Duodenal mucosa (tissue), 2 donors: ENCODE results near the gene DDX1.
A peak's percentile ranks its signal among the peaks of the same experiment; 100 is the strongest.

Source experiments
- H3K27ac ChIP-seq: one replicate; pipeline ENCODE4 v1.7.0; 2013; ENCODE audit warnings: low read depth, low read length
- H3K27me3 ChIP-seq, 2 donors: one replicate each; pipeline ENCODE4 v1.7.0; 2013; ENCODE audit warnings: low read length in 2 of 2, control low read depth in 1 of 2; ENCODE audit not compliant: insufficient read depth in 2 of 2, control insufficient read depth in 1 of 2
- H3K36me3 ChIP-seq, 2 donors: one replicate each; pipeline ENCODE4 v1.7.0; 2013; ENCODE audit warnings: low read length in 2 of 2, control low read depth in 1 of 2; ENCODE audit not compliant: insufficient read depth in 2 of 2, control insufficient read depth in 1 of 2
- H3K4me1 ChIP-seq, 2 donors: one replicate each; pipeline ENCODE4 v1.7.0; 2013; ENCODE audit warnings: low read length in 2 of 2, control low read depth in 1 of 2; ENCODE audit not compliant: insufficient read depth in 2 of 2, control insufficient read depth in 1 of 2
- H3K4me3 ChIP-seq, 2 donors: one replicate each; pipeline ENCODE4 v1.7.0; 2013; ENCODE audit warnings: low read length in 2 of 2, low read depth in 1 of 2
- H3K9ac ChIP-seq, 2 donors: one replicate each; pipeline ENCODE4 v1.7.0; 2013; ENCODE audit warnings: low read length in 2 of 2, low read depth in 1 of 2
- H3K9me3 ChIP-seq, 2 donors: one replicate each; pipeline ENCODE4 v1.7.0; 2013; ENCODE audit warnings: low read length in 2 of 2, control low read depth in 1 of 2; ENCODE audit not compliant: control insufficient read depth in 1 of 2

Gene DDX1

GRCh38 chr2:15670469-15670868, 78.8 kb downstream of the DDX1 start:
- Histone ChIP-seq H3K4me1 (peaks cover 20 to 27% of the 10 kb centered on the region in 2 donors), H3K27ac (no peak overlapping the region), H3K9me3 (no peaks in the 10 kb centered on the region), H3K9ac (no peak overlapping the region), H3K36me3 (no peaks in the 10 kb centered on the region), H3K27me3 (no peaks in the 10 kb centered on the region), H3K4me3 (no peak overlapping the region)

GRCh38 chr2:15670981-15671380, 79.3 kb downstream of the DDX1 start:
- Histone ChIP-seq H3K4me1 (peaks cover 21 to 22% of the 10 kb centered on the region in 2 donors), H3K9ac (no peak overlapping the region), H3K9me3 (no peaks in the 10 kb centered on the region), H3K27ac (no peak overlapping the region), H3K36me3 (no peaks in the 10 kb centered on the region), H3K4me3 (no peak overlapping the region), H3K27me3 (no peaks in the 10 kb centered on the region)

GRCh38 chr2:15671409-15671808, 79.7 kb downstream of the DDX1 start:
- Histone ChIP-seq H3K9me3 (no peaks in the 10 kb centered on the region), H3K9ac (no peak overlapping the region), H3K4me3 (no peak overlapping the region), H3K36me3 (no peaks in the 10 kb centered on the region), H3K27me3 (no peaks in the 10 kb centered on the region), H3K27ac (no peak overlapping the region), H3K4me1 (peaks cover 19 to 20% of the 10 kb centered on the region in 2 donors)

- Histone ChIP-seq H3K27me3 (no peaks in the 10 kb centered on the region), H3K36me3 (no peaks in the 10 kb centered on the region), H3K9me3 (no peaks in the 10 kb centered on the region), H3K27ac (no peak overlapping the region), H3K4me3 (no peak overlapping the region), H3K9ac (no peak overlapping the region), H3K4me1 (peaks cover 19 to 20% of the 10 kb centered on the region in 2 donors)
Observed at GRCh38 chr2:15671842-15672815, 80.5 kb downstream of the DDX1 start.

- Histone ChIP-seq H3K9me3 (no peaks in the 10 kb centered on the region), H3K27ac (no peak overlapping the region), H3K36me3 (no peaks in the 10 kb centered on the region), H3K9ac (no peak overlapping the region), H3K27me3 (no peaks in the 10 kb centered on the region), H3K4me1 (peaks cover 19 to 20% of the 10 kb centered on the region in 2 donors), H3K4me3 (no peak overlapping the region)
Observed at GRCh38 chr2:15672961-15673918, 81.6 kb downstream of the DDX1 start.

- H3K9ac ChIP-seq = no peak overlapping the region
- no peak overlapping the region for H3K4me3 ChIP-seq
- H3K9me3 ChIP-seq = no peaks in the 10 kb centered on the region
- H3K36me3 ChIP-seq = no peaks in the 10 kb centered on the region
- H3K27ac ChIP-seq = no peak overlapping the region
- no peaks in the 10 kb centered on the region for H3K27me3 ChIP-seq
- peaks cover 19 to 20% of the 10 kb centered on the region in 2 donors for H3K4me1 ChIP-seq
Observed at GRCh38 chr2:15673919-15674636, 82.4 kb downstream of the DDX1 start.

- Histone ChIP-seq H3K9me3 (no peaks in the 10 kb centered on the region), H3K4me1 (peaks cover 19 to 20% of the 10 kb centered on the region in 2 donors), H3K9ac (no peak overlapping the region), H3K27me3 (no peaks in the 10 kb centered on the region), H3K4me3 (peak overlapping the region in 1 of 2 donors; percentile 6), H3K27ac (no peak overlapping the region), H3K36me3 (no peaks in the 10 kb centered on the region)
Observed at GRCh38 chr2:15674637-15675455, 83.2 kb downstream of the DDX1 start.

- Histone ChIP-seq H3K4me3 (no peak overlapping the region), H3K9ac (no peak overlapping the region), H3K36me3 (no peaks in the 10 kb centered on the region), H3K27me3 (no peaks in the 10 kb centered on the region), H3K27ac (no peak overlapping the region), H3K4me1 (peaks cover 19 to 20% of the 10 kb centered on the region in 2 donors), H3K9me3 (no peaks in the 10 kb centered on the region)
Observed at GRCh38 chr2:15675456-15676195, 84.0 kb downstream of the DDX1 start.
